Activated CD4-positive, alpha-beta memory T cell treated with anti-CD3 and anti-CD28 coated beads, Interleukin-2, amount 10 ng/mL, durations not matched to agents 7 days and 5 days (primary cell): ENCODE results near the gene ABHD1. TPM values are rescaled to one million over a fixed set of nuclear protein-coding genes. Genes with fewer than 3 reads are reported as not detected.
"Not testable (repeated sequence)": the region's sequence is repeated elsewhere in the genome, so short reads cannot be mapped to it uniquely, and the experiment has no call there.

Experiments
- CTCF ChIA-PET: fragments of 350-600 bp; sonication (Branson Sonifier 250); formaldehyde crosslinking; loops from one replicate; lab custom pipeline; 2021; ENCODE audit warnings: antibody characterized with exemption, inconsistent platforms; lab: Charles Lee
- POLR2A ChIA-PET: fragments of 350-600 bp; sonication (Branson Sonifier 250); formaldehyde crosslinking; loops from one replicate; lab custom pipeline; 2021; ENCODE audit warnings: antibody characterized with exemption; lab: Charles Lee
- DNase-seq: peaks from one replicate; pipeline ENCODE4 v3.0.0-alpha.2; 2020
- H3K27ac Mint-ChIP-seq: one replicate; pipeline ENCODE4 v1.8.0; 2021; ENCODE audit warnings: mild to moderate bottlenecking, mixed read lengths
- H3K27me3 Mint-ChIP-seq: one replicate; pipeline ENCODE4 v1.8.0; 2021; ENCODE audit warnings: mixed read lengths
- H3K36me3 Mint-ChIP-seq: one replicate; pipeline ENCODE4 v1.8.0; 2021; ENCODE audit warnings: low read depth, mixed read lengths
- H3K4me1 Mint-ChIP-seq: one replicate; pipeline ENCODE4 v1.8.0; 2021; ENCODE audit warnings: mixed read lengths
- H3K4me3 Mint-ChIP-seq: one replicate; pipeline ENCODE4 v1.8.0; 2021; ENCODE audit warnings: mild to moderate bottlenecking, mixed read lengths
- H3K9me3 Mint-ChIP-seq: one replicate; pipeline ENCODE4 v1.8.0; 2021; ENCODE audit warnings: mixed read lengths
- total RNA-seq, 2 experiments: library from RNA; stranded (reverse); gene quantifications; one replicate each; pipeline ENCODE4 v1.2.3, GENCODE V29; 2021

Gene ABHD1
- under 1 TPM; 0.13 to 0.20 TPM for total RNA-seq

DNA sequence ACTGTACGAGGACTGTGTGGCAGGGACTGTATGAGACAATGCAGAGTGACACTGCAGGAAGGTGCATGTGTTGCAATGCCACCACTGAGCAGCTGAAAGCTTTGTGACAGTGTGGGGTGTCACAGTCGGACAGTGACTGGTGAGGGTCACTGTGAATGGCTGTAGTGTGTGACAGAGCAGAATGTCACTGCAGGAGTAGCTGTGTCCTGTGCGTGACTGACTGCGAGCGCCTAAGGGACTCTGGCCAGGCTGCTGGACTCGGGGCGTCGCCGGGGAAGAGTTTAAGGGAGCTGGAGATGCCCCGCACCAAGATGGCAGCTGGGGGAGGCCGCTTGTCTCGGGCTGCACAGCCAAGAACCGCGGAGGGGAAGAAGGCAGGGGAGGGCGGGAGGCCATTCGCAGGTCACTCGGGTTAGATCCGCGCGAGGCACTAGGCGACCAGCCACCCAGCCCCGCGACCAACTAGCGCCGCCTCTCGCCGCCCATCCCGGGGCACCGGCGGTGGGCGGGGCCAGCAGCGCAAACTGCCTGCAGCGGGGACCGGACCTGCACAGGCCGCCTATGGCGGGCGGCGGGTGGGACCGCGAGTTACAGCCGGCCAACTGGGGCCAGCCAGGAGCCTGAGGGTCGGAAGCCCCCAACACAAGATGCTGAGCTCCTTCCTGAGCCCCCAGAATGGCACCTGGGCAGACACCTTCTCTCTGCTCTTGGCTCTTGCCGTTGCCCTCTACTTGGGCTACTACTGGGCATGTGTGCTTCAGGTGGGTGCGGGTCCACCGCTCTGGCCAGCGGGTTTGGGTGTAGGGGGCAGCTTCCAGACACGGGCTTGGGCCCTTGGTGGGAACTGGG is at the start of gene ABHD1:
ABHD1 (plus strand) TSS at position 514 of the 849 bp plus-strand sequence; CDS start at position 648, 134 bp downstream.
- DNase-seq: peak; percentile 62
- Mint-ChIP-seq H3K4me1 (peaks cover 14% of the 10 kb centered on the region), H3K27me3 (peaks cover 41% of the 10 kb centered on the region), H3K27ac (no peak within 1 kb of the TSS), H3K36me3 (no peaks in the 10 kb centered on the region), H3K4me3 (peak within 1 kb of the TSS; percentile 79), H3K9me3 (no peaks in the 10 kb centered on the region)
- CTCF ChIA-PET: interaction anchor here (0.8 to 4.0 kb wide), 10 partner anchors 9 to 179 kb away, joined by 3 to 26 read pairs (median 4); partner anchors contain the start of gene PREB
- POLR2A ChIA-PET: interaction anchor here (0.7 to 3.0 kb wide), 9 partner anchors 10 to 88 kb away, joined by 3 to 57 read pairs (median 3); partner anchors contain the start of genes AGBL5, ATRAID, OST4 and PREB

DNA sequence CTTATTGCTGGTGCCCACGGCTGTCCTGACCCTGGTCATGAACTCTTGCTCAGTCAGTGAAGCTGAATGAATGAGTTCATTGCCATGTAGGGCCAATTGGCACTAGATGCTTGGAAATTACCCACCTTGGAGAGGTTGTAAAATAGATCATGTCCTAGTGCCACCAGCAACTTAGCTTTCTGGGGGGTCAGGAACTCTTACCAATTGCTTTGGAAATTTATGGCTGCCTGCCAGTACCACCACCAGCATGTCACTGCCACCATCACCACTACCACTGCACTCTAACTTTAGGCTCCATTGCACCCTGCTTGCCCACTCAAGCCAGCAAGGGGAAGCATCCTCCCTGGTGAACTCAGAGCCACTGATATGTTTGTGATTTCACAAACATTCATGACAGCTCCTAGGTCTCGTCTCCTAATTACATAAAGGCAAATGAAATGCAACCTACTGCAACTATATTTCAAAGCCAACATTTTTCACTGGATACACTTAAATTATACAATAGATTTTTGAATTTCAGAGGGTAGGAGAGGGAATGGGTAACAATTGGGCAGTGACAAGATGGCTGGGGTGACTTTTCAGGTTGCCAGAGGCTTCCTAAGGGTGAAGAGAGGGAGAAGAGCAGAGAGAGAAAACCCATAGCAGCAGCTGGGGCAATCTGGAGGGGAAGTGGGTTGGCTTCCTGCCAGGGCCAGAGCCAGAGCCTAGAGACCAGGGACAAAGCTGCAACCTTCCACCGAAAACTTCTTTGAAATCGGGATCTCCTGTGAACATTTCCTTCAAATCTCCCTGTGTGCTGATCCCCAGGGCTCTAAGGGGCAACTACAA is 48.7 kb upstream of the ABHD1 start:
- ChIA-PET POLR2A (interaction anchor here (1.2 to 10.7 kb wide), 4 partner anchors 9 to 41 kb away, joined by 3 to 196 read pairs (median 68); partner anchors contain the start of genes AGBL5 and KHK), CTCF (interaction anchor here (0.8 to 3.3 kb wide), 2 partner anchors 12 to 24 kb away, joined by 3 to 10 read pairs; partner anchors contain the start of genes AGBL5 and KHK)
- Mint-ChIP-seq H3K9me3 (no peaks in the 10 kb centered on the region), H3K27ac (peak overlapping the region; percentile 79), H3K27me3 (peaks cover 2% of the 10 kb centered on the region), H3K4me3 (no peak overlapping the region), H3K36me3 (peaks cover 8% of the 10 kb centered on the region), H3K4me1 (peaks cover 59% of the 10 kb centered on the region)
- peak; percentile 63 for DNase-seq

DNA sequence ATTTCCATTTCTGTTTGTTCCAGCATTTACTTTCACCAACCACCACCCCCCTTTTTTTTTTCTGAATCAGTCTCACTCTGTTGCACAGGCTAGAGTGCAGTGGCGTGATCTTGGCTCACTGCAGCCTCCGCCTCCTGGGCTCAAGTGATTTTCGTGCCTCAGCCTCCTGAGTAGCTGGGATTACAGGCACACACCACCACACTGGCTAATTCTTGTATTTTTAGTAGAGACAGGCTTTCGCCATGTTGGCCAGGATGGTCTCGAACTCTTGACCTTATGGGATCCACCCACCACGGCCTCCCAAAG is 48.1 kb upstream of the ABHD1 start:
- CTCF ChIA-PET: interaction anchor here (3.3 kb wide), 1 partner anchor 25 kb away, joined by 10 read pairs; the partner anchor contains the start of gene AGBL5
- peaks cover 59% of the 10 kb centered on the region for H3K4me1 Mint-ChIP-seq
- peak overlapping the region; percentile 79 for H3K27ac Mint-ChIP-seq
- not testable (repeated sequence) for H3K27me3 Mint-ChIP-seq, H3K36me3 Mint-ChIP-seq, DNase-seq, H3K9me3 Mint-ChIP-seq, H3K4me3 Mint-ChIP-seq
- POLR2A ChIA-PET: interaction anchor here (1.2 to 10.7 kb wide), 4 partner anchors 9 to 42 kb away, joined by 3 to 196 read pairs (median 68); partner anchors contain the start of genes AGBL5 and KHK

DNA sequence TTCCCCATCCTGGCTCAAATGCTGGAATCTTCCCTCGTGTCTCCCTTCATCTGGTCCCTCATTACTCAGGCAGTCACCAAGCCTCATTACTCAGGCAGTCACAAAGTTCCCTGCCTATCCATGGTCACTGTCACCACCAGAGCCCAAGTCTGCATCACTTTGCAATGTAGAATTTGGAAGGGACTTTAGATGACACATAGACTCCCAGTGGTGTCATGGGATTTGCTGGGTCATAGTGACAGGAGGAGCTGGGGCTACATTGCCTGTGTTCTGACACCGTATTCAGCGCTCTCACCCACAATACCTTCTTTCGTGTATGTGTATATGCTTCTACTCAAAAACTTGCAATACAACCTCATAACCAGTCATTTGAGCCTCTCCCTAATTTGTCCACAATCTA is 47.3 kb upstream of the ABHD1 start:
- no peak overlapping the region for H3K4me3 Mint-ChIP-seq
- H3K36me3 Mint-ChIP-seq: no peaks in the 10 kb centered on the region
- no peak for DNase-seq
- peaks cover 2% of the 10 kb centered on the region for H3K27me3 Mint-ChIP-seq
- H3K9me3 Mint-ChIP-seq: no peaks in the 10 kb centered on the region
- peak overlapping the region; percentile 51 for H3K27ac Mint-ChIP-seq
- ChIA-PET POLR2A (interaction anchor here (0.6 to 7.4 kb wide), 3 partner anchors 8 to 279 kb away, joined by 3 to 125 read pairs (median 4); partner anchors contain the start of gene KHK), CTCF (interaction anchor here (0.9 kb wide), 1 partner anchor 25 kb away, joined by 3 read pairs; the partner anchor contains the start of gene AGBL5)
- peaks cover 60% of the 10 kb centered on the region for H3K4me1 Mint-ChIP-seq

- Mint-ChIP-seq H3K27ac (no peak overlapping the region), H3K4me1 (peaks cover 64% of the 10 kb centered on the region), H3K27me3 (peaks cover 2% of the 10 kb centered on the region), H3K4me3 (no peak overlapping the region), H3K36me3 (no peaks in the 10 kb centered on the region), H3K9me3 (no peaks in the 10 kb centered on the region)
- POLR2A ChIA-PET: interaction anchor here (1.1 to 7.4 kb wide), 3 partner anchors 8 to 26 kb away, joined by 3 to 125 read pairs (median 4); partner anchors contain the start of genes AGBL5 and KHK
- CTCF ChIA-PET: interaction anchor here (0.6 to 0.9 kb wide), 2 partner anchors 26 to 599 kb away, joined by 3 read pairs; partner anchors contain the start of gene AGBL5
- DNase-seq: no peak
Measured at GRCh38 chr2:27077231-27077630, 46.4 kb upstream of the ABHD1 start.

- Mint-ChIP-seq H3K4me3 (no peak within 1 kb of the TSS), H3K4me1 (peaks cover 54% of the 10 kb centered on the region), H3K27me3 (peaks cover 2% of the 10 kb centered on the region), H3K36me3 (no peaks in the 10 kb centered on the region), H3K9me3 (no peaks in the 10 kb centered on the region), H3K27ac (peak within 1 kb of the TSS; percentile 18)
- ChIA-PET CTCF (no interaction called here), POLR2A (interaction anchor here (1.1 kb wide), 1 partner anchor 27 kb away, joined by 3 read pairs; the partner anchor contains the start of gene AGBL5)
- no peak for DNase-seq
Measured at GRCh38 chr2:27078267-27079194, 45.1 kb upstream of the ABHD1 start, which contains the start of gene EMILIN1. EMILIN1 (plus strand) TSS chr2:27078615; CDS start chr2:27079066, 451 bp downstream.

DNA sequence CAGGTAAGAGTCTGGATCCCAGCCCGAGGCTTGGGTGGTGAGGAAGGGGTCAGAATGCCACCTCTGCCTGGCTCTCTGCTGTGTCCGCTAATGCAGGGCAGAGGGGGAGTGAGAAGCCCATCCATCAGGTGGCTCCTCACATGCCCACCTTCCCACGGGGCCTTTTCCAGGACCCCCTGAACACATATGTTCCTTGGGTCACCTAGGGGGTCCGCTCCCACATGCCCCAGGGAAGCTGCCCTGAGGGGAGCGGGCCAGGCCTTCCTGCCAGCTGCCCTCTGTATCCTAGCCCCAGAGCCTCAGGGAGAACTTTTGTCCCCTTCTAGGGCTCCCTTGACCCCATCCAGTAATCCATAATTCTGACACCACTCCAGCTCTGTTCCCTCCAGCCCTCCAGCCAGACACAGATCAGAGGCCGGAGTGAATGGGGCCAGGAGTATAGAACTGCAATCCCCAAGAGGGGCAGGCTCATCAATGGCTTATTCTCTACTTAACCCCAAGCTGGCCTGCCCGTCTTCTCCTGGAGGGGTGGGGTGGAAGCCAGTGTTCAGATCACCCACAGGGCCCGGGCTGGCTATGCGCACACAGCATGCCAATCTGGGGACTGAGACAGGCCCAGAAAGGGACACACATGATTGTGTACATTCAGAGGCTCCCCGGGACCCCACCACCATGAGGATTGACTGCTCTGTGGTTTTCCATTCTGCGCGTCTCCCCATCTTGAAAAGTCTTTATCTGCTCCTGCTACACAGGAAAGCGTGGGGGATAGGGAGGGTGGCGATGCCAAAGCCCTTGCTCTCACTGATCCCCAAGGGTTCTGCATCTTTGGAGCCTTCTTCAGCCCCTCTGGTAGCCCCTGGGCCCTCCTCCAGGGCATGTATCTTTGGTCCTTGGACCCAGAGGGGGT is 44.1 kb upstream of the ABHD1 start:
- POLR2A ChIA-PET: interaction anchor here (0.7 to 11.8 kb wide), 3 partner anchors 8 to 27 kb away, joined by 3 to 107 read pairs (median 3); partner anchors contain the start of genes AGBL5 and OST4
- DNase-seq: no peak
- Mint-ChIP-seq H3K27me3 (peaks cover 2% of the 10 kb centered on the region), H3K9me3 (no peaks in the 10 kb centered on the region), H3K27ac (no peak overlapping the region), H3K4me1 (peaks cover 52% of the 10 kb centered on the region), H3K36me3 (no peaks in the 10 kb centered on the region), H3K4me3 (no peak overlapping the region)
- CTCF ChIA-PET: interaction anchor here (3.4 kb wide), 1 partner anchor 28 kb away, joined by 16 read pairs; the partner anchor contains the start of gene AGBL5

- POLR2A ChIA-PET: interaction anchor here (0.7 to 11.8 kb wide), 4 partner anchors 8 to 48 kb away, joined by 3 to 107 read pairs (median 3); partner anchors contain the start of genes AGBL5, OST4 and TMEM214
- Mint-ChIP-seq H3K27ac (peak overlapping the region; percentile 72), H3K36me3 (no peaks in the 10 kb centered on the region), H3K27me3 (peaks cover 2% of the 10 kb centered on the region), H3K9me3 (no peaks in the 10 kb centered on the region), H3K4me1 (peaks cover 51% of the 10 kb centered on the region), H3K4me3 (no peak overlapping the region)
- DNase-seq: no peak
- CTCF ChIA-PET: interaction anchor here (1.3 to 3.4 kb wide), 2 partner anchors 20 to 29 kb away, joined by 3 to 16 read pairs; partner anchors contain the start of gene AGBL5
Measured at GRCh38 chr2:27080140-27080469, 43.5 kb upstream of the ABHD1 start.

GRCh38 chr2:27080603-27080936 is 43.0 kb upstream of the ABHD1 start:
- Mint-ChIP-seq H3K4me3 (no peak overlapping the region), H3K36me3 (no peaks in the 10 kb centered on the region), H3K4me1 (peaks cover 51% of the 10 kb centered on the region), H3K27ac (peak overlapping the region; percentile 96), H3K9me3 (no peaks in the 10 kb centered on the region), H3K27me3 (peaks cover 2% of the 10 kb centered on the region)
- CTCF ChIA-PET: interaction anchor here (0.7 to 3.4 kb wide), 6 partner anchors 9 to 53 kb away, joined by 3 to 16 read pairs (median 4); partner anchors contain the start of genes AGBL5 and OST4
- no peak for DNase-seq
- POLR2A ChIA-PET: interaction anchor here (0.7 to 11.8 kb wide), 11 partner anchors 7 to 329 kb away, joined by 3 to 125 read pairs (median 3); partner anchors contain the start of genes AGBL5, OST4, PPM1G and TMEM214

DNA sequence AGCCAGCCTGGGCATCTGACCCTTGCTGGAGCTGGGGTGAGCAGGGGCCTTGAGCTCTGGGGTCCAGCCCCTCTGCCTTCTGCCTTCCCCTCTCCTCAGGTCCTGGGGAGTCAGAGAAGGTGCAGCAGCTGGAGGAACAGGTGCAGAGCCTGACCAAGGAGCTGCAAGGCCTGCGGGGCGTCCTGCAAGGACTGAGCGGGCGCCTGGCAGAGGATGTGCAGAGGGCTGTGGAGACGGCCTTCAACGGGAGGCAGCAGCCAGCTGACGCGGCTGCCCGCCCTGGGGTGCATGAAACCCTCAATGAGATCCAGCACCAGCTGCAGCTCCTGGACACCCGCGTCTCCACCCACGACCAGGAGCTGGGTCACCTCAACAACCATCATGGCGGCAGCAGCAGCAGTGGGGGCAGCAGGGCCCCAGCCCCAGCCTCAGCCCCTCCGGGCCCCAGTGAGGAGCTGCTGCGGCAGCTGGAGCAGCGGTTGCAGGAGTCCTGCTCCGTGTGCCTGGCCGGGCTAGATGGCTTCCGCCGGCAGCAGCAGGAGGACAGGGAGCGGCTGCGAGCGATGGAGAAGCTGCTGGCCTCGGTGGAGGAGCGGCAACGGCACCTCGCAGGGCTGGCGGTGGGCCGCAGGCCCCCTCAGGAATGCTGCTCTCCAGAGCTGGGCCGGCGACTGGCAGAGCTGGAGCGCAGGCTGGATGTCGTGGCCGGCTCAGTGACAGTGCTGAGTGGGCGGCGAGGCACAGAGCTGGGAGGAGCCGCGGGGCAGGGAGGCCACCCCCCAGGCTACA is 41.4 kb upstream of the ABHD1 start:
- DNase-seq: no peak
- no peaks in the 10 kb centered on the region for H3K36me3 Mint-ChIP-seq
- peaks cover 47% of the 10 kb centered on the region for H3K4me1 Mint-ChIP-seq
- H3K9me3 Mint-ChIP-seq: no peaks in the 10 kb centered on the region
- ChIA-PET POLR2A (interaction anchor here (0.7 to 11.8 kb wide), 7 partner anchors 9 to 122 kb away, joined by 3 to 125 read pairs (median 6); partner anchors contain the start of genes AGBL5, OST4 and PREB), CTCF (interaction anchor here (1.3 to 3.4 kb wide), 6 partner anchors 10 to 51 kb away, joined by 3 to 16 read pairs (median 4); partner anchors contain the start of genes AGBL5, OST4 and TMEM214)
- H3K27ac Mint-ChIP-seq: peak overlapping the region; percentile 96
- peaks cover 2% of the 10 kb centered on the region for H3K27me3 Mint-ChIP-seq
- no peak overlapping the region for H3K4me3 Mint-ChIP-seq
